Mesodermal cell (in vitro differentiated cells): Measurements from ENCODE around the gene EBLN1.

Experiments
- H3K27ac ChIP-seq: 2 replicates; pipeline ENCODE4 v1.7.0; 2013; ENCODE audit warnings: mild to moderate bottlenecking, low read depth, low read length, moderate library complexity; ENCODE audit not compliant: severe bottlenecking
- H3K36me3 ChIP-seq: 2 replicates; pipeline ENCODE4 v1.7.1; 2013; ENCODE audit warnings: mild to moderate bottlenecking, low read length, moderate library complexity; ENCODE audit not compliant: control insufficient read depth, insufficient read depth
- H3K4me1 ChIP-seq: one replicate; pipeline ENCODE4 v1.7.1; 2013; ENCODE audit warnings: mild to moderate bottlenecking, low read length; ENCODE audit not compliant: insufficient read depth, control insufficient read depth, poor library complexity, severe bottlenecking
- H3K4me3 ChIP-seq: 2 replicates; pipeline ENCODE4 v1.7.0; 2013; ENCODE audit warnings: low read length, control low read depth, mild to moderate bottlenecking; ENCODE audit not compliant: insufficient read depth, poor library complexity, severe bottlenecking; ENCODE audit errors: extremely low read depth
- H3K9me3 ChIP-seq: 2 replicates; pipeline ENCODE4 v1.7.1; 2013; ENCODE audit warnings: mild to moderate bottlenecking, low read length, moderate library complexity; ENCODE audit not compliant: control insufficient read depth
- WGBS, 2 experiments: methylation state at CpG; one replicate each; pipeline ENCODE4 v1.1.5; 2013; ENCODE audit warnings: missing lambda C conversion rate in 2 of 2; ENCODE audit not compliant: insufficient coverage in 2 of 2; 5-methylcytosine and 5-hydroxymethylcytosine counted together

The EBLN1 gene

GRCh38 chr10:22180724-22181123 is 37.1 kb downstream of the EBLN1 start:
- Histone ChIP-seq H3K27ac (no peak overlapping the region), H3K36me3 (no peaks in the 10 kb centered on the region), H3K4me1 (no peaks in the 10 kb centered on the region), H3K9me3 (no peaks in the 10 kb centered on the region), H3K4me3 (no peak overlapping the region)
- WGBS, 2 experiments = 89% methylated on average over 1 of the region's 2 CpGs; no CpG with 5 or more reads in 1 of the 2 experiments

GRCh38 chr10:22174442-22174841 is 43.4 kb downstream of the EBLN1 start:
- no peak overlapping the region for H3K27ac ChIP-seq
- no peaks in the 10 kb centered on the region for H3K9me3 ChIP-seq
- H3K36me3 ChIP-seq = no peaks in the 10 kb centered on the region
- H3K4me1 ChIP-seq = no peaks in the 10 kb centered on the region
- no peak overlapping the region for H3K4me3 ChIP-seq

DNA sequence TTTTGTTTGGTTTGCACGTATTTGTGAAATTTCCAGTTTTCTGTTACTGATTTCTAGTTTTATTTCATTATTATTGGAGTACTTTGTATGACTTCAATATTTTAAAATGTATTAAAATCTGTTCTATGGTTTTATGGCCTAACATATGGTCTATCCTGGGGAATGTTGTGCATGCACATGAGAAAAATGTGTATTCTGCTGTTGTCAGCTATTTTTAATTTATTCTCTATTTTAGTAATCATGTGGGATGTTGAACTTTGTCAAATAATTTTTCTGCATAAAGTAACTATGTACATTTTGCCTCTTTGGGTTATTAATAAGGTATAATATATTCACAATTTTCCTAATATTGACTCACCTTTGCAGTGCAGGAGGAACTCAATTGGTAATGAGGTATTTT is 46.7 kb downstream of the EBLN1 start:
- no peaks in the 10 kb centered on the region for H3K36me3 ChIP-seq
- no CpG with 5 or more reads among the region's 1 CpG for WGBS, 2 experiments
- H3K9me3 ChIP-seq = no peaks in the 10 kb centered on the region
- H3K4me1 ChIP-seq = no peaks in the 10 kb centered on the region
- H3K4me3 ChIP-seq = no peak overlapping the region
- no peak overlapping the region for H3K27ac ChIP-seq

GRCh38 chr10:22170582-22170981 is 47.2 kb downstream of the EBLN1 start:
- no peaks in the 10 kb centered on the region for H3K36me3 ChIP-seq
- H3K4me1 ChIP-seq = no peaks in the 10 kb centered on the region
- H3K4me3 ChIP-seq = no peak overlapping the region
- H3K9me3 ChIP-seq = no peaks in the 10 kb centered on the region
- H3K27ac ChIP-seq = no peak overlapping the region

DNA sequence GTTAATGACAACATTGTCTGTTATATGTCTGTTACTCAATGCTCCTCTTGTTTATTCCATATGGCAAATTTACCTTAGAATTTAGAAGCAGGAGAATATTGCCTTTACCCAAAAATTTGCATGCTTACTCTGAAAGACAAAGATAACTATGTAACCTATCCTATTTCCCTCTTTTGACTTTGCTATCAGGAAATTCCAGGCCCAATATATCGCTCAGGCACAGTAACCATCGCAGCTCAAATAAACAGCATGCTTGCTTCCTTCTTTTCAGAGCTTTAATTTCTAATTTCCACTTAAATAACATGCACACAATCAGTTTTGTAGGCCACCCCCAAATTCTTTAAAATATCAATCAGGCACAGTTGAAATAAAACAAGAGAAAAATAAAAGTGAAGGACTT is 57.8 kb downstream of the EBLN1 start:
- Histone ChIP-seq H3K4me3 (no peak overlapping the region), H3K36me3 (no peaks in the 10 kb centered on the region), H3K27ac (no peak overlapping the region), H3K9me3 (no peaks in the 10 kb centered on the region), H3K4me1 (no peaks in the 10 kb centered on the region)
- 57 to 91% methylated on average over 2 of the region's 2 CpGs for WGBS, 2 experiments

GRCh38 chr10:22159180-22159579 is 58.6 kb downstream of the EBLN1 start:
- H3K4me3 ChIP-seq = no peak overlapping the region
- 80% methylated on average over 2 of the region's 3 CpGs; no CpG with 5 or more reads in 1 of the 2 experiments for WGBS, 2 experiments
- H3K36me3 ChIP-seq = no peaks in the 10 kb centered on the region
- no peaks in the 10 kb centered on the region for H3K9me3 ChIP-seq
- no peak overlapping the region for H3K27ac ChIP-seq
- no peaks in the 10 kb centered on the region for H3K4me1 ChIP-seq
